ENCODE data around the gene TTYH2. TPM values are rescaled to one million over a fixed set of nuclear protein-coding genes. Genes with fewer than 3 reads are reported as not detected.

The TTYH2 gene
- total RNA-seq, 4 donors from 2014 or later, result 5.5 to 7.7 (median 6.3) TPM

DNA sequence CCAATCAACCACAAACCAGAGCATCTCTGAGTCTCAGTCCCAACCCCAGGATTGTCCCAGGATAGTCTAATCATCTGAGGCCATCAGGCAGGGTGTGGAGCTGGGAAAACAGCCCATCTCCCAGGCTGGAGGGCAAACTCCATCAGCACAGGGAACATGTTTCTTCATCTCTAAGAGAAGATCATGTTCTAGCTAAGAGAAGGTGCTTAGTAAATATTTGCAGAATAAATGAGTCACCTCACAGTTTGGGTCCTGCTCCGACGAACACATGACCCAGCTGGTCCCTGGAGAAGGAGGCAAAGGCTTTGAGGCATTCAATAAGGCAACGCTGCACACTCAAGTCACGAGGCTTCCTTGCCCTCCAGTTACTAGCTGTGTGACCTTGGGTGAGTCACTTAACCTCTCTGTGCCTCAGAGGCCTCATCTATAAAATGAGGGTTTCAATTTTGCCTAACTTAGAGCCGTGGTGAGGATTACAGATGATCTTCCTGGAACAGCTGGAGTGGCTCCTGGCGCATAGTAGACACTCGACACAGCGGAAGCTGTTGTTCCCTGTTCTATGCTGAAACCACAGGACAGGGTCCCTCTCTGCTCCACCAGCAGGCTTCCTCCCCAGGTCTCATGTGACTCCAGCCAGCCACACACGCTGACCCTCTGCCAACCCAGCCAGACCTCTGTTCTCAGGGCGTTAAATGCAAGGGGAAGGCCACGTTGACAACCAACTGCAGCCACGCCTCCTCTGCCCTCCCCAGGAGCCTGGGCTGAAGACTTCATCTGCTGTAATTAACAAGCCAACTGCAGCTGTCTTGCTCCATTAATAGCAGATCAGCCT is 20.2 kb upstream of the TTYH2 start:
- H3K27me3 ChIP-seq, result peaks cover 66% of the 10 kb centered on the region
- 20 to 69% methylated on average over 2 to 4 of the region's 12 CpGs for WGBS, 2 donors (ENCODE audit: low coverage in 1 of 2)
- H3K9me3 ChIP-seq, result no peaks in the 10 kb centered on the region
- H3K36me3 ChIP-seq, result no peaks in the 10 kb centered on the region
- TF ChIP-seq, protein P1, sequence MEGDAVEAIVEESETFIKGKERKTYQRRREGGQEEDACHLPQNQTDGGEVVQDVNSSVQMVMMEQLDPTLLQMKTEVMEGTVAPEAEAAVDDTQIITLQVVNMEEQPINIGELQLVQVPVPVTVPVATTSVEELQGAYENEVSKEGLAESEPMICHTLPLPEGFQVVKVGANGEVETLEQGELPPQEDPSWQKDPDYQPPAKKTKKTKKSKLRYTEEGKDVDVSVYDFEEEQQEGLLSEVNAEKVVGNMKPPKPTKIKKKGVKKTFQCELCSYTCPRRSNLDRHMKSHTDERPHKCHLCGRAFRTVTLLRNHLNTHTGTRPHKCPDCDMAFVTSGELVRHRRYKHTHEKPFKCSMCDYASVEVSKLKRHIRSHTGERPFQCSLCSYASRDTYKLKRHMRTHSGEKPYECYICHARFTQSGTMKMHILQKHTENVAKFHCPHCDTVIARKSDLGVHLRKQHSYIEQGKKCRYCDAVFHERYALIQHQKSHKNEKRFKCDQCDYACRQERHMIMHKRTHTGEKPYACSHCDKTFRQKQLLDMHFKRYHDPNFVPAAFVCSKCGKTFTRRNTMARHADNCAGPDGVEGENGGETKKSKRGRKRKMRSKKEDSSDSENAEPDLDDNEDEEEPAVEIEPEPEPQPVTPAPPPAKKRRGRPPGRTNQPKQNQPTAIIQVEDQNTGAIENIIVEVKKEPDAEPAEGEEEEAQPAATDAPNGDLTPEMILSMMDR (IDR thresholded peaks at IDR 0.05), result no peak
- TF ChIP-seq POLR2A (IDR thresholded peaks at IDR 0.05) (no peak), POLR2AphosphoS5 (IDR thresholded peaks at IDR 0.05) (no peak), EP300 (IDR thresholded peaks at IDR 0.05) (no peak)
- peak overlapping the region in 1 of 4 donors; percentile 17 for H3K27ac ChIP-seq
- peak; percentile 77 for ATAC-seq
- H3K4me1 ChIP-seq, result no peaks in the 10 kb centered on the region
- no peak overlapping the region for H3K4me3 ChIP-seq

DNA sequence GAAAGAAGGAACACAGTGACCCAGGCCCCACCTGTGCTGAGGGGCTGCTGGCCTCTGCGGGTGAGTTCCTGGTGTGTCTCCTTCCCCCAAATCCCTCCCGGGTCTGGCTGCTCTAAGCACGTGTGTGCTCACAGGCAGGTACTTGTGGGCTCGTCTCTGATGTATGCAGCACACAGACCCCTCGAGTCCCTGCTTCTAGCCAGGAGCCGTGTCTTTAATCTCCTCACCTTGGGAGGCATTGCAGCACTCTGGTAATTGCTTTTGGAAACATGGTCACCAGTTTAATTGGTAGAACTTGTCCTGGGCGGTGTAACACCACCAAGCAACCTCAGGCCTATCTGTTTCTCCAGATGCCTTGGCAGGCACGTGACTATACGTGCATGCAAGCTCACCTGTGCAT is 18.7 kb upstream of the TTYH2 start:
- H3K36me3 ChIP-seq, result no peaks in the 10 kb centered on the region
- peaks cover 0 to 5% (median 0%) of the 10 kb centered on the region in 3 donors for H3K4me1 ChIP-seq
- ATAC-seq, result no peak
- no peak overlapping the region for H3K4me3 ChIP-seq
- H3K27ac ChIP-seq, result no peak overlapping the region
- peaks cover 67% of the 10 kb centered on the region for H3K27me3 ChIP-seq
- TF ChIP-seq POLR2AphosphoS5 (IDR thresholded peaks at IDR 0.05), result no peak
- TF ChIP-seq EP300 (IDR thresholded peaks at IDR 0.05), result no peak
- TF ChIP-seq, protein P1 (IDR thresholded peaks at IDR 0.05), result no peak
- TF ChIP-seq POLR2A (IDR thresholded peaks at IDR 0.05), result no peak
- 82% methylated on average over 6 of the region's 9 CpGs; no CpG with 5 or more reads in 1 of the 2 donors for WGBS, 2 donors (ENCODE audit: low coverage in 1 of 2)
- no peaks in the 10 kb centered on the region for H3K9me3 ChIP-seq

DNA sequence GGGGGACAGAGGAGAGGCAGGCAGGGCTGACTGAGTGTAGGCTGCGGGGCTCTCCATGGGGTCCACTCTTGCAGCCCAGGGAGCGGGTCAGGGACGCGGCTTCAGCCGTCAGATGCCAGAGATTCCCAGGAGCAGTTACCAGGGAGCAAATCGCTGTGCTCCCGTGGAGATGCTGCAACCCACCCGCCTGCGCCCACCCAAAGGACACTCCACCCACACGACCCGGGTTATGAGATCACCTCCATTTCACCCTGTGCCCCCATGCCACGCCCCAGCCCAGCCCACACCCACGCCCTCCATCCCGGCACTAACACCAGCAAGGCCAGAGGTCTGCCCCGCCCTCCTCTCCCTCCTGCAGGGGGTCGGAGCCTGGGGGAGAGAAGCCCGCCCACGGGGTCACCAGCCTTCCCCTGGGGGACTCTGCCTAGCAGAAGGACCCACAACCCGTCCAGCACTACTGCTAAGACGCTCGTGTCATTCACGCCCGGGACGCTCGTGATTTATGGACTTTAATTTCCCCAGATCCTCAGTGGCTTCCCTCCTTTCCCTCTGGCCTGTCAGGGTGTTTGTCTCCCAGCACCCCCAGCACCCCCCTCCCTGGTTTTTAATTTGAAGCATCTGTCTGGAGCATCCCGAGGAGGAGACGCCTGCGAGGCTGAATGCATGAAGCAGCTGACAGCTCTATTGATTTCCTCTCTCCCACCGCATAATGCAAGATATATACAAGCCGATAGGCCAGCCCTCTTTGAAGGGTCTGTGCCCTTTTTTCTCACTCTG is 16.6 kb upstream of the TTYH2 start:
- TF ChIP-seq EP300 (IDR thresholded peaks at IDR 0.05), result no peak
- 30 to 41% methylated on average over 4 to 15 of the region's 30 CpGs for WGBS, 2 donors (ENCODE audit: low coverage in 1 of 2)
- Histone ChIP-seq H3K27me3 (peaks cover 88% of the 10 kb centered on the region), H3K4me3 (no peak overlapping the region), H3K9me3 (no peaks in the 10 kb centered on the region), H3K4me1 (peaks cover 0 to 7% (median 0%) of the 10 kb centered on the region in 3 donors), H3K27ac (no peak overlapping the region), H3K36me3 (no peaks in the 10 kb centered on the region)
- no peak for ATAC-seq

DNA sequence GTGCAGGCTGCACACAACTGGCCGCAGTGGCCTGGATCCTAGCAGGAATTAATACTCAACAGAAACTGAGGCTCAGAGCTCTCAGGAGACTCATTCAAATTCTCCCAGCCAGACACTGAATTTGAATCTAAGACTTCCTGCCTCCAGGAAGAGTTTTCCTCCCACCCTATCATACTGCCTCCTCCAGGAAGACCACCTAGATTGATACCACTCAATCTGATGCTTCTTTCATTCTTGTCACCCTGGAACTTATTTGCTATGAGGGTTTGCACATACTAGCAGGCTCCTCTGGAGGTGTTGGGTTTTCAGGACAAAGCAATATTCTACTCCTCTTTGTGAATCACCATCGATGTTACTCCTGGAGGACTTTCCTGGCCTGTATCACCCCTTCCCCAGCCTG is 15.6 kb upstream of the TTYH2 start:
- Histone ChIP-seq H3K27ac (no peak overlapping the region), H3K4me1 (peaks cover 0 to 8% (median 0%) of the 10 kb centered on the region in 3 donors), H3K36me3 (no peaks in the 10 kb centered on the region), H3K27me3 (peaks cover 97% of the 10 kb centered on the region), H3K9me3 (no peaks in the 10 kb centered on the region), H3K4me3 (no peak overlapping the region)
- no peak for TF ChIP-seq EP300 (IDR thresholded peaks at IDR 0.05)
- TF ChIP-seq POLR2A (IDR thresholded peaks at IDR 0.05), result no peak
- TF ChIP-seq POLR2AphosphoS5 (IDR thresholded peaks at IDR 0.05), result no peak
- ATAC-seq, result no peak
- 83 to 100% methylated on average over 1 to 2 of the region's 2 CpGs for whole genome bisulfite sequencing, 2 donors (ENCODE audit: low coverage in 1 of 2)

DNA sequence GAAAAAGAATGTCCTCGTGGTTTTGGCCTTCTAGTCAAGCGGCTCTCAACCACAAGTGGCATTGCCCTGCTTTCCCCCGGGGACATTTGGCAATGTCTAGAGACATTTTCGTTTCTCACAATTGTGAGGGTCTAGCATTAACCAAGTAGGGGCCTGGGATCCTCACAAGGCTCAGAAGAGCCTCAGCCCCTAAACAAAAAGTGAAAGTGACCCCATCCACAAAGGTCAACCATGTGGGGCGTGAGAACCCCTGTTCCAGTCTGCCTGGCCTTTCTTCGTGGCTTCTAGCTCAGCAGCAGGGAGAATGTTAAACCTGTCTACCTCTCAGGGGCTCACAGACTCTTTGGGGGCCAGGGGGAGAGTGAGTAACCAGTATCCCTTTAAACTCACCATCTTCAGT is 14.7 kb upstream of the TTYH2 start:
- Histone ChIP-seq H3K4me3 (no peak overlapping the region), H3K36me3 (no peaks in the 10 kb centered on the region), H3K27me3 (peaks cover 93% of the 10 kb centered on the region), H3K4me1 (peaks cover 0 to 13% (median 0%) of the 10 kb centered on the region in 3 donors), H3K27ac (no peak overlapping the region), H3K9me3 (no peaks in the 10 kb centered on the region)
- WGBS, 2 donors (ENCODE audit: low coverage in 1 of 2), result 51 to 62% methylated on average over 2 of the region's 6 CpGs
- ATAC-seq, result no peak
- TF ChIP-seq POLR2AphosphoS5 (IDR thresholded peaks at IDR 0.05), result no peak
- no peak for TF ChIP-seq POLR2A (IDR thresholded peaks at IDR 0.05)
- TF ChIP-seq EP300 (IDR thresholded peaks at IDR 0.05), result no peak
- TF ChIP-seq, protein P1 (IDR thresholded peaks at IDR 0.05), result no peak
